Uterus (tissue), 2 donors: ENCODE measurements around the gene KCNH8.

Experiments used
- CTCF ChIP-seq, 4 experiments: fragments of 200-600 bp in 2 of 4; fragments of 450-650 bp in 2 of 4; sonication (generic) in 2 of 4; IDR thresholded peaks; one replicate each; pipeline ENCODE4 v1.5.1; 2016 to 2019; ENCODE audit warnings: antibody characterized with exemption in 4 of 4, mild to moderate bottlenecking in 2 of 4, moderate library complexity in 1 of 4
- POLR2A ChIP-seq, 2 donors: fragments of 450-650 bp; IDR thresholded peaks; one replicate each; pipeline ENCODE4 v1.6.1; 2016; ENCODE audit warnings: antibody characterized with exemption in 2 of 2, mild to moderate bottlenecking in 1 of 2, moderate library complexity in 1 of 2

GRCh38 chr3:19148768-19149091, 420 bp downstream of the KCNH8 start:
- TF ChIP-seq CTCF (IDR thresholded peaks at IDR 0.05) = no peak
- no peak for TF ChIP-seq POLR2A (IDR thresholded peaks at IDR 0.05)
